MCF 10A (cell line): Measurements from ENCODE around the gene RPS6KA2. TPM values are rescaled to one million over a fixed set of nuclear protein-coding genes. Genes with fewer than 3 reads are reported as not detected.

Source experiments
- BruUV-seq: library from RNA; stranded (reverse); fragments of 400-500 nt; replicated peaks from 2 replicates; lab custom pipeline; 2021; lab: Mats Ljungman, UMichigan
- CTCF ChIA-PET: fragments of 300-600 bp; sonication (Branson Sonifier 250); formaldehyde crosslinking; extraction: SDS; loops from one replicate; lab custom pipeline; 2021; ENCODE audit warnings: antibody characterized with exemption, inconsistent platforms; lab: Yijun Ruan, JAX
- POLR2A ChIA-PET: fragments of 300-600, 350-650 bp; sonication (Branson Sonifier 250); formaldehyde crosslinking; extraction: SDS; loops from one replicate; lab custom pipeline; 2020; ENCODE audit warnings: antibody characterized with exemption, inconsistent platforms; lab: Yijun Ruan, JAX
- DNase-seq: peaks from one replicate; pipeline ENCODE4 v3.0.0-alpha.2; 2018; ENCODE audit not compliant: unreplicated experiment
- H3K27ac Mint-ChIP-seq: one replicate; pipeline ENCODE4 v1.8.0; 2022; ENCODE audit warnings: mild to moderate bottlenecking, low read depth, mixed read lengths; ENCODE audit not compliant: unreplicated experiment
- H3K27me3 Mint-ChIP-seq: one replicate; pipeline ENCODE4 v1.8.0; 2022; ENCODE audit warnings: mixed read lengths; ENCODE audit not compliant: insufficient read depth, unreplicated experiment
- H3K36me3 Mint-ChIP-seq: one replicate; pipeline ENCODE4 v1.8.0; 2022; ENCODE audit warnings: mild to moderate bottlenecking, moderate library complexity, mixed read lengths; ENCODE audit not compliant: insufficient read depth, unreplicated experiment
- H3K4me1 Mint-ChIP-seq: one replicate; pipeline ENCODE4 v1.8.0; 2022; ENCODE audit warnings: mixed read lengths; ENCODE audit not compliant: insufficient read depth, unreplicated experiment
- H3K4me3 Mint-ChIP-seq: one replicate; pipeline ENCODE4 v1.8.0; 2022; ENCODE audit warnings: mild to moderate bottlenecking, moderate library complexity, mixed read lengths; ENCODE audit not compliant: unreplicated experiment
- H3K9me3 Mint-ChIP-seq: one replicate; pipeline ENCODE4 v1.8.0; 2022; ENCODE audit warnings: mixed read lengths; ENCODE audit not compliant: unreplicated experiment
- intact Hi-C: fragments of 100-400 bp; cut with micrococcal nuclease; formaldehyde crosslinking; loops from 2 replicates; pipeline ENCODE4 v1.14.1; 2022
- total RNA-seq: library from RNA; stranded (reverse); gene quantifications from 2 replicates; pipeline ENCODE4 v1.2.3, GENCODE V29; 2022
- TF ChIP-seq, protein P1 (sequence below): fragments of 200-600 bp; IDR thresholded peaks from one replicate; pipeline ENCODE4 v1.8.0; 2022; ENCODE audit warnings: antibody characterized with exemption, mild to moderate bottlenecking; ENCODE audit not compliant: unreplicated experiment

RPS6KA2 gene
- total RNA-seq, 1 experiment from 2014 or later, result 126 TPM

DNA sequence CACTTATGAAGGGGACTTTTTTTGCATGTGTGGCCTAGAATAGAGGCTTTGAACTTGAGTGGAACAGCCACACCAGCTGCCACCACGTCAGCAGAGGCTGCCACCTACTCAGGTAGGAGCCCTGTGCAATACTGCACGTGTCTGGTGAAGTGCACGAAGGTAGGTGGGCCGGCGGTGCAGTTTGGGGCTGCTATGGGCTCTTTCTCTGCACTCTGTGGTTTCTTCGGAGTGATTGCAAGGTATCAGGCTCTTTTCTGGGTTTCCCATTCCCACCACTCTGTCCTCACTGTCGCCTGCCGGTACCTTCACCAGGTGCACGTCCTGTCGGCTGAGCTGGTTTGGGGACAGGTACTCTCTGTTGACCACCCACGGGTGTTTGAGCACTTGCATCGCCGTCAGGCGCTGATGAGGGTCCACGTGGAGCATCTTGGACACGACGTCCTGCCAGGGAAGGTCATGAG, 213.5 kb downstream of the RPS6KA2 start:
- intact Hi-C loops, result no loop called here
- Mint-ChIP-seq H3K27me3 (no peaks in the 10 kb centered on the region), H3K9me3 (peaks cover 13% of the 10 kb centered on the region), H3K4me3 (no peak overlapping the region), H3K4me1 (no peaks in the 10 kb centered on the region), H3K27ac (no peak overlapping the region), H3K36me3 (peaks cover 86% of the 10 kb centered on the region)
- TF ChIP-seq, protein P1, sequence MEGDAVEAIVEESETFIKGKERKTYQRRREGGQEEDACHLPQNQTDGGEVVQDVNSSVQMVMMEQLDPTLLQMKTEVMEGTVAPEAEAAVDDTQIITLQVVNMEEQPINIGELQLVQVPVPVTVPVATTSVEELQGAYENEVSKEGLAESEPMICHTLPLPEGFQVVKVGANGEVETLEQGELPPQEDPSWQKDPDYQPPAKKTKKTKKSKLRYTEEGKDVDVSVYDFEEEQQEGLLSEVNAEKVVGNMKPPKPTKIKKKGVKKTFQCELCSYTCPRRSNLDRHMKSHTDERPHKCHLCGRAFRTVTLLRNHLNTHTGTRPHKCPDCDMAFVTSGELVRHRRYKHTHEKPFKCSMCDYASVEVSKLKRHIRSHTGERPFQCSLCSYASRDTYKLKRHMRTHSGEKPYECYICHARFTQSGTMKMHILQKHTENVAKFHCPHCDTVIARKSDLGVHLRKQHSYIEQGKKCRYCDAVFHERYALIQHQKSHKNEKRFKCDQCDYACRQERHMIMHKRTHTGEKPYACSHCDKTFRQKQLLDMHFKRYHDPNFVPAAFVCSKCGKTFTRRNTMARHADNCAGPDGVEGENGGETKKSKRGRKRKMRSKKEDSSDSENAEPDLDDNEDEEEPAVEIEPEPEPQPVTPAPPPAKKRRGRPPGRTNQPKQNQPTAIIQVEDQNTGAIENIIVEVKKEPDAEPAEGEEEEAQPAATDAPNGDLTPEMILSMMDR, result no peak
- no TSS peak for BruUV-seq
- ChIA-PET POLR2A (no interaction called here), CTCF (no interaction called here)
- DNase-seq, result no peak

GRCh38 chr6:166412911-166413384, 214.1 kb downstream of the RPS6KA2 start:
- ChIA-PET POLR2A (no interaction called here), CTCF (no interaction called here)
- BruUV-seq, result no TSS peak
- TF ChIP-seq, protein P1, result no peak
- H3K4me1 Mint-ChIP-seq, result no peaks in the 10 kb centered on the region
- H3K4me3 Mint-ChIP-seq, result no peak overlapping the region
- DNase-seq, result no peak
- no peaks in the 10 kb centered on the region for H3K27me3 Mint-ChIP-seq
- intact Hi-C loops, result no loop called here
- H3K9me3 Mint-ChIP-seq, result peaks cover 13% of the 10 kb centered on the region
- no peak overlapping the region for H3K27ac Mint-ChIP-seq
- H3K36me3 Mint-ChIP-seq, result peaks cover 84% of the 10 kb centered on the region

DNA sequence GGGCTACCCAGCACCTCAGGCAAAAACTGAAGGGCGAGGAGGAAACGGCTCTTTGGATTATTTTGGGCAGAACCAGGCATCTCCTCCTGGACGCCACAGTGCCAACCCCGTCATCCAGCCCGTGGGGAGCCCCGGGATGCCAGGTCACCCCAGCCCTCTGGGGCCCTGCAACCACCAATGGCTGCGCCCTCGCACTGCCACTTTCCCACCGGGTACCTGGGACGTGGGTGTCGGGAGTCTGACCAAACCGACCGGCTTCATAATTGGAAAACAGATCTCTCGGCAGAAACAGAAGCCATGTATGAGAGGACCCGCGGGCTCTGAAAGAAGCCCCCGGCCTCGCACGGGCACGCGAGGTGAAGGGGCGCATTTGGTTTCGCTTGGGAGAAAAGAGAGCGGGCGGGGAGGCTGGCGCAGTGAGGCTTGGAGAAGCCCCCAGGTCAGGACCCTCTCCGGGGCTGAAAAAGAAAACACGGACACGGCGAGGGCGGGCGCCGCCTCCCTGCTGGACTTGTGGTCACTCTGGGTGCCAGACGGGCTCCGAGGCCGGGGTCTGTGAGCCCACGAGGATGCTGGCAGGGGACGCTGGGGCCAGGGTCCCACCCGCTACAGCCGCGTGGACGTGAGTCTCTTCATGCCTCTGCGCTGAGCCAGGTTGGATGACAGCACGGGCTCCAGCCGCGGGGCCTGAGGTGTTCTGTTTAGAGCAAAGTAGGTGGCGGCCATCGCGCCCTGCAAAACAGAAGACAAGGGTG, 214.7 kb downstream of the RPS6KA2 start:
- no peaks in the 10 kb centered on the region for H3K27me3 Mint-ChIP-seq
- CTCF ChIA-PET, result interaction anchor here (3.2 kb wide), 1 partner anchor 12 kb away, joined by 14 read pairs; no protein-coding TSS in a partner anchor
- DNase-seq, result no peak
- POLR2A ChIA-PET, result no interaction called here
- BruUV-seq, result no TSS peak
- peaks cover 13% of the 10 kb centered on the region for H3K9me3 Mint-ChIP-seq
- no peaks in the 10 kb centered on the region for H3K4me1 Mint-ChIP-seq
- TF ChIP-seq, protein P1, result no peak
- no peak overlapping the region for H3K4me3 Mint-ChIP-seq
- no peak overlapping the region for H3K27ac Mint-ChIP-seq
- peaks cover 81% of the 10 kb centered on the region for H3K36me3 Mint-ChIP-seq
- intact Hi-C loops, result no loop called here

GRCh38 chr6:166411721-166412151, 215.3 kb downstream of the RPS6KA2 start:
- ChIA-PET POLR2A (no interaction called here), CTCF (interaction anchor here (3.2 kb wide), 1 partner anchor 11 kb away, joined by 14 read pairs; no protein-coding TSS in a partner anchor)
- Mint-ChIP-seq H3K4me1 (no peaks in the 10 kb centered on the region), H3K4me3 (no peak overlapping the region), H3K27me3 (no peaks in the 10 kb centered on the region), H3K9me3 (peaks cover 10% of the 10 kb centered on the region), H3K36me3 (peaks cover 75% of the 10 kb centered on the region), H3K27ac (no peak overlapping the region)
- DNase-seq, result no peak
- TF ChIP-seq, protein P1, result no peak
- intact Hi-C loops, result no loop called here
- no TSS peak for BruUV-seq
